HEK293 (cell line): ENCODE measurements around the gene ZNF121.
A peak's percentile ranks its signal among the peaks of the same experiment; 100 is the strongest.

ENCODE experiments used
- CTCF ChIA-PET: fragments of 350-600 bp; formaldehyde crosslinking; extraction: SDS; loops from one replicate; lab custom pipeline; 2021; ENCODE audit warnings: antibody characterized with exemption; lab: Yijun Ruan, JAX
- POLR2A ChIA-PET: fragments of 300-600 bp; formaldehyde crosslinking; extraction: SDS; loops from one replicate; lab custom pipeline; 2020; ENCODE audit warnings: antibody characterized with exemption, inconsistent platforms; lab: Yijun Ruan, JAX
- H3K27ac ChIP-seq: fragments of 200-500 bp; sonication (Bioruptor generic); 2 replicates; pipeline ENCODE4 v1.5.1; 2014; ENCODE audit warnings: low read depth, low read length, control low read depth, inconsistent platforms; ENCODE audit errors: extremely low read depth
- H3K36me3 ChIP-seq, 2 experiments: fragments of 200-500 bp in 1 of 2; sonication (Bioruptor generic) in 1 of 2; 1 replicate in 1 of 2; 2 replicates in 1 of 2; pipeline ENCODE4 v1.5.1; 2014 to 2017; ENCODE audit warnings: inconsistent platforms in 2 of 2, low read length in 2 of 2; ENCODE audit not compliant: control insufficient read depth in 2 of 2, insufficient read depth in 1 of 2
- H3K4me1 ChIP-seq: fragments of 200-500 bp; sonication (Bioruptor generic); 2 replicates; pipeline ENCODE4 v1.5.1; 2014; ENCODE audit warnings: mild to moderate bottlenecking, low read length, inconsistent platforms; ENCODE audit not compliant: control insufficient read depth, insufficient read depth
- H3K4me3 ChIP-seq: 2 replicates; pipeline ENCODE4 v1.5.1; 2011; ENCODE audit warnings: low read depth, mild to moderate bottlenecking, control low read depth, low read length, moderate library complexity
- H3K9me3 ChIP-seq: fragments of 200-500 bp; sonication (Bioruptor generic); 2 replicates; pipeline ENCODE4 v1.5.1; 2014; ENCODE audit warnings: low read depth, low read length, inconsistent platforms; ENCODE audit not compliant: control insufficient read depth, insufficient read depth
- ATF2 ChIP-seq: fragments of 450-650 bp; formaldehyde crosslinking; IDR thresholded peaks from 2 replicates; pipeline ENCODE4 v1.5.1; 2016; ENCODE audit warnings: missing biosample characterization, missing genetic modification characterization, low read depth
- GLI4 ChIP-seq: fragments of 450-650 bp; formaldehyde crosslinking; IDR thresholded peaks from 2 replicates; pipeline ENCODE4 v1.5.1; 2016; ENCODE audit warnings: missing biosample characterization, missing genetic modification characterization
- GLIS1 ChIP-seq: fragments of 450-650 bp; formaldehyde crosslinking; IDR thresholded peaks from 2 replicates; pipeline ENCODE4 v1.5.1; 2016; ENCODE audit warnings: missing biosample characterization, missing genetic modification characterization
- KLF17 ChIP-seq: fragments of 450-650 bp; formaldehyde crosslinking; IDR thresholded peaks from 2 replicates; pipeline ENCODE4 v1.5.1; 2016; ENCODE audit warnings: missing biosample characterization, missing genetic modification characterization
- PATZ1 ChIP-seq: fragments of 450-650 bp; formaldehyde crosslinking; IDR thresholded peaks from 2 replicates; pipeline ENCODE4 v1.5.1; 2016; ENCODE audit warnings: missing biosample characterization, missing genetic modification characterization
- SALL2 ChIP-seq: fragments of 450-650 bp; formaldehyde crosslinking; IDR thresholded peaks from 2 replicates; pipeline ENCODE4 v1.5.0; 2017; ENCODE audit warnings: missing biosample characterization, mild to moderate bottlenecking, missing genetic modification characterization, borderline replicate concordance
- SP3 ChIP-seq: fragments of 450-650 bp; formaldehyde crosslinking; IDR thresholded peaks from 2 replicates; pipeline ENCODE4 v1.5.1; 2016; ENCODE audit warnings: missing biosample characterization, missing genetic modification characterization
- SP7 ChIP-seq: fragments of 450-650 bp; formaldehyde crosslinking; IDR thresholded peaks from 2 replicates; pipeline ENCODE4 v1.5.1; 2016; ENCODE audit warnings: missing biosample characterization, missing genetic modification characterization
- ZBTB21 ChIP-seq: fragments of 450-650 bp; formaldehyde crosslinking; IDR thresholded peaks from 2 replicates; pipeline ENCODE4 v1.5.1; 2017; ENCODE audit warnings: missing biosample characterization, missing genetic modification characterization
- ZBTB48 ChIP-seq: fragments of 450-650 bp; formaldehyde crosslinking; IDR thresholded peaks from 2 replicates; pipeline ENCODE4 v1.5.1; 2016; ENCODE audit warnings: missing biosample characterization, missing genetic modification characterization
- ZBTB8A ChIP-seq: fragments of 450-650 bp; formaldehyde crosslinking; IDR thresholded peaks from 2 replicates; pipeline ENCODE4 v1.5.1; 2016; ENCODE audit warnings: missing biosample characterization, missing genetic modification characterization
- ZFP37 ChIP-seq: fragments of 450-650 bp; formaldehyde crosslinking; IDR thresholded peaks from 2 replicates; pipeline ENCODE4 v1.5.1; 2016; ENCODE audit warnings: missing biosample characterization, missing genetic modification characterization
- ZNF146 ChIP-seq: fragments of 450-650 bp; formaldehyde crosslinking; IDR thresholded peaks from 2 replicates; pipeline ENCODE4 v1.5.1; 2016; ENCODE audit warnings: missing biosample characterization, missing genetic modification characterization
- ZNF335 ChIP-seq: fragments of 450-650 bp; formaldehyde crosslinking; conservative IDR thresholded peaks from 2 replicates; pipeline ENCODE4 v1.5.1; 2016; ENCODE audit warnings: missing biosample characterization, missing genetic modification characterization
- ZNF391 ChIP-seq: fragments of 450-650 bp; formaldehyde crosslinking; IDR thresholded peaks from 2 replicates; pipeline ENCODE4 v1.5.1; 2016; ENCODE audit warnings: low read depth, missing biosample characterization, missing genetic modification characterization, borderline replicate concordance
- ZNF560 ChIP-seq: fragments of 450-650 bp; formaldehyde crosslinking; IDR thresholded peaks from 2 replicates; pipeline ENCODE4 v1.5.1; 2017; ENCODE audit warnings: missing biosample characterization, missing genetic modification characterization, borderline replicate concordance
- ZNF624 ChIP-seq: fragments of 450-650 bp; formaldehyde crosslinking; IDR thresholded peaks from 2 replicates; pipeline ENCODE4 v1.5.1; 2017; ENCODE audit warnings: missing biosample characterization, missing genetic modification characterization
- ZNF629 ChIP-seq: fragments of 450-650 bp; formaldehyde crosslinking; IDR thresholded peaks from 2 replicates; pipeline ENCODE4 v1.5.1; 2017; ENCODE audit warnings: missing biosample characterization, missing genetic modification characterization
- ZXDB ChIP-seq: fragments of 450-650 bp; formaldehyde crosslinking; IDR thresholded peaks from 2 replicates; pipeline ENCODE4 v1.5.1; 2016; ENCODE audit warnings: missing biosample characterization, missing genetic modification characterization
- TF ChIP-seq, protein P1 (sequence below): fragments of 450-650 bp; formaldehyde crosslinking; IDR thresholded peaks from 2 replicates; pipeline ENCODE4 v1.5.1; 2016; ENCODE audit warnings: missing biosample characterization, missing genetic modification characterization
- TF ChIP-seq, protein P2 (sequence below): fragments of 450-650 bp; formaldehyde crosslinking; IDR thresholded peaks from 2 replicates; pipeline ENCODE4 v1.5.1; 2017; ENCODE audit warnings: missing biosample characterization, missing genetic modification characterization
- TF ChIP-seq, protein P3 (sequence below): fragments of 450-650 bp; formaldehyde crosslinking; IDR thresholded peaks from 2 replicates; pipeline ENCODE4 v1.5.1; 2016; ENCODE audit warnings: missing biosample characterization, missing genetic modification characterization

ZNF121 gene

GRCh38 chr19:9584073-9584833 lies at the start of gene ZNF121 (continued):
- TF ChIP-seq SP3 (tag by site-specific recombination) (peak; percentile 69), ZXDB (tag by site-specific recombination) (peak; percentile 75), ZBTB21 (peak; percentile 56), ZNF629 (tag by site-specific recombination) (peak; percentile 82), PATZ1 (tag by site-specific recombination) (peak; percentile 70), ZNF335 (tag by site-specific recombination) (peak; percentile 61), ZNF624 (no peak), ZBTB8A (no peak), ZFP37 (tag by site-specific recombination) (peak; percentile 52; the same call in 1 of the 2 replicates), SP7 (tag by site-specific recombination) (peak; percentile 66), GLIS1 (tag by site-specific recombination) (peak; percentile 71)
- TF ChIP-seq, protein P1, sequence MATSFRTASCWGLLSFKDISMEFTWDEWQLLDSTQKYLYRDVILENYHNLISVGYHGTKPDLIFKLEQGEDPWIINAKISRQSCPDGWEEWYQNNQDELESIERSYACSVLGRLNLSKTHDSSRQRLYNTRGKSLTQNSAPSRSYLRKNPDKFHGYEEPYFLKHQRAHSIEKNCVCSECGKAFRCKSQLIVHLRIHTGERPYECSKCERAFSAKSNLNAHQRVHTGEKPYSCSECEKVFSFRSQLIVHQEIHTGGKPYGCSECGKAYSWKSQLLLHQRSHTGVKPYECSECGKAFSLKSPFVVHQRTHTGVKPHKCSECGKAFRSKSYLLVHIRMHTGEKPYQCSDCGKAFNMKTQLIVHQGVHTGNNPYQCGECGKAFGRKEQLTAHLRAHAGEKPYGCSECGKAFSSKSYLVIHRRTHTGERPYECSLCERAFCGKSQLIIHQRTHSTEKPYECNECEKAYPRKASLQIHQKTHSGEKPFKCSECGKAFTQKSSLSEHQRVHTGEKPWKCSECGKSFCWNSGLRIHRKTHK, result no peak
- TF ChIP-seq, protein P2, sequence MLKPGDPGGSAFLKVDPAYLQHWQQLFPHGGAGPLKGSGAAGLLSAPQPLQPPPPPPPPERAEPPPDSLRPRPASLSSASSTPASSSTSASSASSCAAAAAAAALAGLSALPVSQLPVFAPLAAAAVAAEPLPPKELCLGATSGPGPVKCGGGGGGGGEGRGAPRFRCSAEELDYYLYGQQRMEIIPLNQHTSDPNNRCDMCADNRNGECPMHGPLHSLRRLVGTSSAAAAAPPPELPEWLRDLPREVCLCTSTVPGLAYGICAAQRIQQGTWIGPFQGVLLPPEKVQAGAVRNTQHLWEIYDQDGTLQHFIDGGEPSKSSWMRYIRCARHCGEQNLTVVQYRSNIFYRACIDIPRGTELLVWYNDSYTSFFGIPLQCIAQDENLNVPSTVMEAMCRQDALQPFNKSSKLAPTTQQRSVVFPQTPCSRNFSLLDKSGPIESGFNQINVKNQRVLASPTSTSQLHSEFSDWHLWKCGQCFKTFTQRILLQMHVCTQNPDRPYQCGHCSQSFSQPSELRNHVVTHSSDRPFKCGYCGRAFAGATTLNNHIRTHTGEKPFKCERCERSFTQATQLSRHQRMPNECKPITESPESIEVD (tag by site-specific recombination), result no peak

- POLR2A ChIA-PET, result no interaction called here
Observed at GRCh38 chr19:9627856-9628255, 43.6 kb upstream of the ZNF121 start.

DNA sequence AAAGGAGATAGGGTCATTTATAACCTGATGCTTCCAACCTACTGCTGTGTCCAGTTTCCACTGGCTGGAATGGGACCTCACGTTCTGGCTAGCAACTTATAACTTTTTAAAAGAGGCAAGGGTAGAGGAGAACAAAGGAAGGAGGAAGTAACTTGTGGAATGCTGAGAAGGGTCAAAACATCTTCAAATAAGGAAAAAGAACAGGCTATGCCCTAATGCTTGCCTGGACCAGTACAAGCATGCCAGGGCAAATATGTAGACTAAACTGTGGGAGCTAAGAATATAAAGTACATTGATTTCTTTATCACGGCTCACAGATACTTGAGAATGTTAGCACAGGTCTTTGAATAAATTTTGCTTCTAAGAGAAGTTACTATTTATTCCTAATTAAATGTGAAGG lies 38.2 kb upstream of the ZNF121 start:
- no peak overlapping the region for H3K4me3 ChIP-seq
- peaks cover 18 to 21% of the 10 kb centered on the region in 2 experiments for H3K36me3 ChIP-seq
- H3K9me3 ChIP-seq, result no peaks in the 10 kb centered on the region
- H3K27ac ChIP-seq, result no peak overlapping the region
- 0 out of 2 replicates have a peak, but pooled peaks cover 2% of the 10 kb centered on the region for H3K4me1 ChIP-seq
- ChIA-PET CTCF (interaction anchor here (0.7 to 4.3 kb wide), 2 partner anchors 174 to 379 kb away, joined by 3 to 46 read pairs; no protein-coding TSS in a partner anchor), POLR2A (interaction anchor here (0.8 kb wide), 1 partner anchor 146 kb away, joined by 3 read pairs; the partner anchor contains the start of gene ZNF846)
- TF ChIP-seq SALL2 (no peak), ZNF560 (no peak), ATF2 (tag by site-specific recombination) (no peak), KLF17 (tag by site-specific recombination) (no peak), ZNF624 (no peak), ZBTB48 (tag by site-specific recombination) (no peak)
- TF ChIP-seq, protein P2 (tag by site-specific recombination), result no peak
- TF ChIP-seq, protein P3, sequence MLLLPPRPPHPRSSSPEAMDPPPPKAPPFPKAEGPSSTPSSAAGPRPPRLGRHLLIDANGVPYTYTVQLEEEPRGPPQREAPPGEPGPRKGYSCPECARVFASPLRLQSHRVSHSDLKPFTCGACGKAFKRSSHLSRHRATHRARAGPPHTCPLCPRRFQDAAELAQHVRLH (tag by site-specific recombination), result no peak

More at GRCh38 chr19:9627856-9628255, 43.6 kb upstream of the ZNF121 start:
- CTCF ChIA-PET, result interaction anchor here (0.5 to 1.2 kb wide), 2 partner anchors 134 to 168 kb away, joined by 3 to 5 read pairs; no protein-coding TSS in a partner anchor
- Histone ChIP-seq H3K4me3 (no peak overlapping the region), H3K36me3 (peaks cover 0 to 10% of the 10 kb centered on the region in 2 experiments; a peak in 1 of 3 replicates), H3K27ac (no peak overlapping the region), H3K9me3 (no peaks in the 10 kb centered on the region), H3K4me1 (no peaks in the 10 kb centered on the region)
- TF ChIP-seq ZNF146 (no peak), ZNF391 (tag by site-specific recombination) (no peak), GLI4 (tag by site-specific recombination) (no peak)
